ENCODE results near the gene TUBA3C.

The TUBA3C gene

DNA sequence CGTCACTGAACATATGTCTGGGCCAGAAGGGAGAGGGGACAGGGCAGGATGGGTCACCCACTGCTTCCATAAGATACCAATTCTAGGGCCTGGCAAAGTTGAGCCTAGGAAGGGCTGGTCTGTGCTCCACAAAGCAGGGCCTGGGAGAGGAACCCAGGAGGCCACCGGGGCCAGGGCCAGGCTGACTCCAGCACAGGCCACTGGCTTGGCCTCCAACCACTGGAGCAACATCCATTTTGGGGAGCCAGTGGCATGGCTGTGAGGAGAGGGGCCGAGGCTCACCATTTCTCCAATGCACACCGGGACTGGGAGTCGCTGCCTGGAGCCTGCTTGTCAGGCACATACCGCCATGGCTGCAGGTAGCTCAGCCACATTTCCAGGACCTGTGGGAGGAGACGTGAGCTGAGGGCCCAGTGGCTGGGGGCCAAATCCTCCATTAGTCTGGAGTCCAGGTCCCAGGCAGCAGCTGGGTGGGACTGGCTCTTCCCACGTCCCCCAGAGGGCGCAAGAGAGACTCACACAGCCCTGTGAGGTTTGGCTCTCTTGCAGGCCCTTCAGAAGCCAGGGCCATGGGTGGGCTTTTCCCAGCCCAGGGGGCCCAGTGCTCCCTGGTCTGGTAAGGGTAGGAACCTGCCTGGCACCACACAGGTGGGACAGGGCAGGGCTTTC is 27.7 kb downstream of the TUBA3C start:
- H3K4me3 ChIP-seq (ENCODE audit: low read depth, low read length) = no peak overlapping the region
- no peaks in the 10 kb centered on the region for H3K27me3 ChIP-seq (ENCODE audit: control insufficient read depth, insufficient read depth, low read length)
- H2AFZ ChIP-seq = no peak overlapping the region
- no peak overlapping the region for H3K4me2 ChIP-seq (ENCODE audit: low read length)
- H3K9me3 ChIP-seq (ENCODE audit: control insufficient read depth, low read length) = no peaks in the 10 kb centered on the region
- TF ChIP-seq, protein P1, sequence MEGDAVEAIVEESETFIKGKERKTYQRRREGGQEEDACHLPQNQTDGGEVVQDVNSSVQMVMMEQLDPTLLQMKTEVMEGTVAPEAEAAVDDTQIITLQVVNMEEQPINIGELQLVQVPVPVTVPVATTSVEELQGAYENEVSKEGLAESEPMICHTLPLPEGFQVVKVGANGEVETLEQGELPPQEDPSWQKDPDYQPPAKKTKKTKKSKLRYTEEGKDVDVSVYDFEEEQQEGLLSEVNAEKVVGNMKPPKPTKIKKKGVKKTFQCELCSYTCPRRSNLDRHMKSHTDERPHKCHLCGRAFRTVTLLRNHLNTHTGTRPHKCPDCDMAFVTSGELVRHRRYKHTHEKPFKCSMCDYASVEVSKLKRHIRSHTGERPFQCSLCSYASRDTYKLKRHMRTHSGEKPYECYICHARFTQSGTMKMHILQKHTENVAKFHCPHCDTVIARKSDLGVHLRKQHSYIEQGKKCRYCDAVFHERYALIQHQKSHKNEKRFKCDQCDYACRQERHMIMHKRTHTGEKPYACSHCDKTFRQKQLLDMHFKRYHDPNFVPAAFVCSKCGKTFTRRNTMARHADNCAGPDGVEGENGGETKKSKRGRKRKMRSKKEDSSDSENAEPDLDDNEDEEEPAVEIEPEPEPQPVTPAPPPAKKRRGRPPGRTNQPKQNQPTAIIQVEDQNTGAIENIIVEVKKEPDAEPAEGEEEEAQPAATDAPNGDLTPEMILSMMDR (IDR thresholded peaks at IDR 0.05) = no peak
- no peak overlapping the region for H3K27ac ChIP-seq
- H3K36me3 ChIP-seq (ENCODE audit: control insufficient read depth, insufficient read depth, low read length) = no peaks in the 10 kb centered on the region
- no peak overlapping the region for H3K9ac ChIP-seq
- no peaks in the 10 kb centered on the region for H3K79me2 ChIP-seq
- no peaks in the 10 kb centered on the region for H3K4me1 ChIP-seq

DNA sequence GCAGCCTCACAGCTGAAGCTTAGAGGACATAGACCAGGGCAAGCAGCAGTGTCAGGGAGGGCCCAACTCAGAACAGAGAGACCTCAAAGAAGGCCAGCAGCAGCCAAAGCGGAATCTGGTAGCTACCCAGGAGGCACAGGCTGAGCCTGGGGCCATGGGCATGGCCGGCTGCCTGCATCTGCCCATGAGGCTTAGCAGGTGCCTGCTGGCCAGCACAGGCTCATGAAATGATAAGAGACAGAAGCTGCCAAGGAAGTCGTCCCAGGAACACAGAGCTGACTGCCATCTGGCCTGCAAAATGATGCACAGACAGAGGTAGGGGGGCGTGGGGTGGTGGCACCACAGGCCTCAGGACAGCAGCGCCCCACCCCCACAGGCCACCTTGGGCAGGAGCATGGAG is 29.2 kb downstream of the TUBA3C start:
- H3K4me2 ChIP-seq (ENCODE audit: low read length) = no peak overlapping the region
- H3K4me3 ChIP-seq (ENCODE audit: low read depth, low read length) = no peak overlapping the region
- H3K4me1 ChIP-seq = no peaks in the 10 kb centered on the region
- no peaks in the 10 kb centered on the region for H3K79me2 ChIP-seq
- no peak overlapping the region for H3K27ac ChIP-seq
- TF ChIP-seq, protein P1 (IDR thresholded peaks at IDR 0.05) = no peak
- H3K9me3 ChIP-seq (ENCODE audit: control insufficient read depth, low read length) = no peaks in the 10 kb centered on the region
- H3K27me3 ChIP-seq (ENCODE audit: control insufficient read depth, insufficient read depth, low read length) = no peaks in the 10 kb centered on the region
- no peaks in the 10 kb centered on the region for H3K36me3 ChIP-seq (ENCODE audit: control insufficient read depth, insufficient read depth, low read length)
- H3K9ac ChIP-seq = no peak overlapping the region
- no peak overlapping the region for H2AFZ ChIP-seq

DNA sequence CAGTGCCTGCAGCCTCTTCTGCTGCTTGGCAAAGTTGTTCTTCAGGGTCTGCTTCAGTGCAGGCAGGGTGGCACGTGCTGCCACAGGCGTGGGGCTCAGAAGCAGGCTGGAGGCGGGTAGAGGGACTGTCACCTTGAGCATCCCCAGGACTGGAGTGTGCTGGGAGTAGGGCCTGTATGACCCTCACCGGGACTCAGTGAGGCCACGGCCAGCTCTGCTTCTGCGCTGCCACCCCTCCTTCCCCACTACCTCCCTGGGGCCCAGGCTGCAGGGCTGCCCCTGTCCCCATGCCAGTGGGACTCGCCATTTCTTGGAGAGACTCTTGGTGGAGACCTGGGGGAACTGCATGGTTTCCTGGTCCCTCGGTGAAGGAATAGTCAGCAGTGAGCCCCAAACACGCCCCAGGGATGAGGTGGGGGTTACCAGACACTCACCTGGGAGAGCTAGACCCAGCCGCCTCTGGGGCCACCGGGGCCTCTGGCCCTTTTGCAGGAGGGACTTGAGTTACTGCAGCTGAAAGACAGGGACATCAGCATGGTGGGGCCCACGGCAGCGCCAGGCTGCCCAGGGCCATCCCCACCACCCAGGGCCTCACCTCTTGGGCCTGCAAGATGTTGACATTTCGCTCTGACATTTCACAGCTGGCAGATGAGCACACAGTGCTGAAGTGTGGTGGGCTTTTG is 29.9 kb downstream of the TUBA3C start:
- H3K4me2 ChIP-seq (ENCODE audit: low read length) = no peak overlapping the region
- no peak overlapping the region for H3K9ac ChIP-seq
- no peaks in the 10 kb centered on the region for H3K79me2 ChIP-seq
- no peaks in the 10 kb centered on the region for H3K27me3 ChIP-seq (ENCODE audit: control insufficient read depth, insufficient read depth, low read length)
- no peak overlapping the region for H3K4me3 ChIP-seq (ENCODE audit: low read depth, low read length)
- TF ChIP-seq, protein P1 (IDR thresholded peaks at IDR 0.05) = no peak
- H3K4me1 ChIP-seq = no peaks in the 10 kb centered on the region
- no peak overlapping the region for H3K27ac ChIP-seq
- no peaks in the 10 kb centered on the region for H3K36me3 ChIP-seq (ENCODE audit: control insufficient read depth, insufficient read depth, low read length)
- H2AFZ ChIP-seq = no peak overlapping the region
- H3K9me3 ChIP-seq (ENCODE audit: control insufficient read depth, low read length) = no peaks in the 10 kb centered on the region

DNA sequence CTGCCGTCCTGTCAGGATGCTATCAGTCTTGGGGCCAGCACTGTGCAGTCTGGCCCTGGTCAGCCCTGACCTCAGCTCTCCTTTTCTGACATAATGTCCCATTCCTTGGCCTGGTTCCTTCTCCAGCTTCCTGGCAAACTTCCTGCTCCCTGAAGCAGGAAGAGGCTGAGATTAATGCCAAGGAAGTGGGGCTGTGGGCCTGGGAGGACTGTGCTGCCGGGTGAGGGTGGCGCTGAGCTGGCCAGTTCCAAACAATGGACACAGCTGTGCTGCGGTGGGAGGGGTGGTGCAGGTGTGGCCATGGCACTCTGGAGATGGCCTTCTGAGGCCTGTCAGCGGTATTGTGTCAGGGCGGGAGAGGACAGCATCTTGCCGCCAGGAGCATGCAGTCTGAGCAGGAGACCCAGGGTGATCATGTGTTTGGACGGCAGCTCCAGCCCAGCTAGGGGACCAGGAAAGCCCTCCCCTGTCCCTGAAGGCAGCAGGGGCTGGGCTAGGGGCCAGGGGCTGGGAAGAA is 30.9 kb downstream of the TUBA3C start:
- Histone ChIP-seq H3K4me3 (ENCODE audit: low read depth, low read length) (no peak overlapping the region), H3K4me1 (no peaks in the 10 kb centered on the region), H3K9ac (no peak overlapping the region), H2AFZ (no peak overlapping the region), H3K27ac (no peak overlapping the region), H3K9me3 (ENCODE audit: control insufficient read depth, low read length) (no peaks in the 10 kb centered on the region), H3K4me2 (ENCODE audit: low read length) (no peak overlapping the region), H3K27me3 (ENCODE audit: control insufficient read depth, insufficient read depth, low read length) (no peaks in the 10 kb centered on the region), H3K36me3 (ENCODE audit: control insufficient read depth, insufficient read depth, low read length) (no peaks in the 10 kb centered on the region), H3K79me2 (no peaks in the 10 kb centered on the region)
- TF ChIP-seq, protein P1 (IDR thresholded peaks at IDR 0.05) = no peak
